DMS79 treated with DMSO at 0.1 percent for 48 hours (cell line): ENCODE measurements around the gene MZT1.

Experiments used
- DNase-seq: peaks from one replicate; lab custom pipeline; 2025; lab: John Stamatoyannopoulos, UW

Gene MZT1

GRCh38 chr13:72680353-72680752, 47.1 kb downstream of the MZT1 start:
- no peak for DNase-seq

DNA sequence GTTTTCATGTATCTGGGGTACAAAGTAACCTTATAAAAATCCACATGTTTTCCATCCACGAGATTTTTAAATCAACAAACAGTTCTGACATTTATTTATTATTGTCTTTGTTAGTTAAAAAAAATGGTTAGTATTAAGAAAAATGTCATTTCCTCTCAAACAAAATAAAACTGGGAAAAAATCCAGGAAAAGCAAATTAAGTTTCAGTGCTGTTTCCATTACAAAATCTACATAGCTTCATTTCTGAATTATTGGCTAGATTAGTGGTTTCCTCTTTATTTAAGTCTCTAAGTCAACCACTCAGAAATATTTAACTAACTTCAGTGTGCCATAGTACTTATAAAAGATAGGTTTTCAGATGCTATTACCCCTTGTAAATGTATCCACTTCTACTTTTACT, 49.1 kb downstream of the MZT1 start:
- DNase-seq = no peak

DNA sequence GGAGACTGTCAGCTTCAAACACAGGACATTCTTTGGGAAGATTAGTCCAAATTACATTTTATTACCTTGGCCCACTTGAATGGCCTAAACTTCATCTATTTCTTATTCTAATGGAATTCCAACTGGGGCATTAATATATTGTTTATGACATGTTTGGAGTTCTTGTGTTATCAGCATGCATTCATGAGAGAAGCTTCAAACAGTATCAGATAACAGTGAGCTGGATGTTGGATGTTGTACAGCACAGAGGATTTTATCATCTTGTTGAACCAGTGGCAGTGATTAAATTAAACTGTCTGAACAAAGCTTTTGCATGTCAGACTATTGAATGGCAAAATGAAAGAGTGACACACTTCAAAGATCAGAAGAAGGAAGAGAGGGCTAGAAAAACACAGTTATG, 50.0 kb downstream of the MZT1 start:
- DNase-seq = no peak

DNA sequence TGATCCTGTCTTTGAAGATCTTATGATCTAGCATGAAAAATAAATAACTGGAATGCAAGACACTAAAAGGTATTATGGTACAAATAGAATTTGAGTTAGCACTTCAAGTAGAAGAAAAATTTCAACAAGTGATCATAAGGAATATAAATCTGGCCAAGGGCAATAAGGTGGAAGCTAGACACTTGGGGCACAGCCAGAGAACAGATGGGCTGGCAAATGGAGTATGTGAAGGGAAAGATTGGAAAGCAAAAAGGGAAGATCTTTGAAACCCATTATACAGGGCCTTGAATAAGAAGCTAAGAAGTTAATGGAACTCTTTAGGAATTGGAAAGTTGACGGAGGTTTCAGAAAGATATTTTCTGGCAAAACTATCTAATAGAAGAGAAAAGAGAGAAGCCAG, 61.0 kb downstream of the MZT1 start:
- DNase-seq = no peak

- DNase-seq = no peak
These were observed 64.9 kb downstream of the MZT1 start for GRCh38 chr13:72662548-72662947.
